ENCODE data around the gene SF3B4.
"Not testable (repeated sequence)": the region's sequence is repeated elsewhere in the genome, so short reads cannot be mapped to it uniquely, and the experiment has no call there.

Gene SF3B4

DNA sequence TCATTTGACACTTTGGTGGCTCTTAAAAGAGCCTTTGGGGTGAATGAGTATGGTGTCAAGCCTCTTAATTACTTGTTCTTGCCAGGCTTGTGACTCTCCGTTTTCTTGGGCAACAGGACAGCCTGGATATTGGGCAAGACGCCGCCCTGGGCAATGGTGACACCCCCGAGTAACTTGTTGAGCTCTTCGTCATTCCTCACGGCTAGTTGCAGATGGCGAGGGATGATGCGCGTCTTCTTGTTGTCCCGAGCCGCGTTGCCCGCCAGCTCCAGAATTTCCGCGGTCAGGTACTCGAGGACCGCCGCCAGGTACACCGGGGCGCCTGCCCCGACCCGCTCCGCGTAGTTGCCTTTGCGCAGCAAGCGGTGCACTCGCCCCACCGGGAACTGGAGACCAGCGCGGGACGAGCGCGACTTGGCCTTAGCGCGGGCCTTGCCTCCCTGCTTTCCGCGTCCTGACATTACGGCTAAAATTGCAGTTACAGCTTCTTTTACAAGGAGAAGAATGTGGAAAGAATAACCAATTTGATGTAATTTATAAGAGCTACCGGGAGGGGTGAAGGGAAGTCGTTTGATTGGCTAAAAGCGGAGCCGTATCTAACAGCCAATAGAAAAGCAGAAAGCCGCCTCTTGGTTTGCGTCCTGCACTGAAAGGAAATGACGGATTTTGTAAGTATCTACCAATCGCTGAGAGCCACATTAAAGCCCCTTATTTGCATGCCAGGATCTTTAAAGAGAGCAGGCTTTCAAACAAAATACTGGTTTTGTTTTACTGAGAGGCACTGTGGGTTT lies 40.0 kb downstream of the SF3B4 start:
- peak; percentile 99 for DNase-seq

DNA sequence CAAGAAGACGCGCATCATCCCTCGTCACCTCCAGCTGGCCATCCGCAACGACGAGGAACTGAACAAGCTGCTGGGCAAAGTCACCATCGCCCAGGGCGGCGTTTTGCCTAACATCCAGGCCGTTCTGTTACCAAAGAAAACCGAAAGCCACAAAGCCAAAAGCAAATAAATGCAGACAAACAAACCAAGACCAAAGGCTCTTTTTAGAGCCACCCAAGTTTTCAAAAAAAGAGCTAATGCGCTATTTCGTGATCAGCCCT lies 40.5 kb downstream of the SF3B4 start:
- not testable (repeated sequence) for DNase-seq

DNA sequence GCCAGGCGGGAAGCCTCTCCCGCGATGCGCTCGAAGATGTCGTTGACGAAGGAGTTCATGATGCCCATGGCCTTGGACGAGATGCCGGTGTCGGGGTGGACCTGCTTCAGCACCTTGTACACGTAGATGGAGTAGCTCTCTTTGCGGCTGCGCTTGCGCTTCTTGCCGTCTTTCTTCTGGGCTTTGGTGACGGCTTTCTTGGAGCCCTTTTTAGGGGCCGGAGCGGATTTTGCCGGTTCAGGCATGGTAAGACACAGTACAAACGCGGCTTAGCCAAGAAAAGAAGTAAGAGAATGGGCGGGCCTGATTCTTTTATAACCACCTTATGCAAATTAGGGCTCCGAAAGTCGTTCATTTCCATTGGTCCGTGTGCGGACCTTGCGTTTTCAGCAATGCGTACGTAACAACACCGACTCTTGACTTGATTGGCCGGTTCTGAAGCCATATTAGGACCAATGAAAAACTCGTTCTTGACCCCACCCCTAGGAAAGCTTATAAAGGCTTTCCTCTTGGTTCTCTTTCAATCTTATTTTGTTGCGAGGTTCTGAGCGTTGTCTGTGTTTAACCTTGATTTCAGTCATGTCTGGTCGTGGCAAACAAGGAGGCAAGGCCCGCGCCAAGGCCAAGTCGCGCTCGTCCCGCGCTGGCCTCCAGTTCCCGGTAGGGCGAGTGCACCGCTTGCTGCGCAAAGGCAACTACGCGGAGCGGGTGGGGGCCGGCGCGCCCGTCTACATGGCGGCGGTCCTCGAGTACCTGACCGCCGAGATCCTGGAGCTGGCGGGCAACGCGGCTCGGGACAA lies 41.0 kb downstream of the SF3B4 start:
- peak; percentile 99 for DNase-seq

DNA sequence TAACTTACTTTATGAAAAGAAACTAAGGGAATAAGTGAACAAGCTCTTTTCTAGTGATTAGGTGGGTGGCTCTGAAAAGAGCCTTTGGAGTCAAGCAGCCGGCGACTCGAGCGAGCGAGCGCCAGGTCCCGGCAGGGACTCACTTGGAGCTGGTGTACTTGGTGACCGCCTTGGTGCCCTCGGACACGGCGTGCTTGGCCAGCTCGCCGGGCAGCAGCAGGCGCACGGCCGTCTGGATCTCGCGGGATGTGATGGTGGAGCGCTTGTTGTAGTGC lies 41.5 kb downstream of the SF3B4 start:
- DNase-seq, result not testable (repeated sequence)

DNA sequence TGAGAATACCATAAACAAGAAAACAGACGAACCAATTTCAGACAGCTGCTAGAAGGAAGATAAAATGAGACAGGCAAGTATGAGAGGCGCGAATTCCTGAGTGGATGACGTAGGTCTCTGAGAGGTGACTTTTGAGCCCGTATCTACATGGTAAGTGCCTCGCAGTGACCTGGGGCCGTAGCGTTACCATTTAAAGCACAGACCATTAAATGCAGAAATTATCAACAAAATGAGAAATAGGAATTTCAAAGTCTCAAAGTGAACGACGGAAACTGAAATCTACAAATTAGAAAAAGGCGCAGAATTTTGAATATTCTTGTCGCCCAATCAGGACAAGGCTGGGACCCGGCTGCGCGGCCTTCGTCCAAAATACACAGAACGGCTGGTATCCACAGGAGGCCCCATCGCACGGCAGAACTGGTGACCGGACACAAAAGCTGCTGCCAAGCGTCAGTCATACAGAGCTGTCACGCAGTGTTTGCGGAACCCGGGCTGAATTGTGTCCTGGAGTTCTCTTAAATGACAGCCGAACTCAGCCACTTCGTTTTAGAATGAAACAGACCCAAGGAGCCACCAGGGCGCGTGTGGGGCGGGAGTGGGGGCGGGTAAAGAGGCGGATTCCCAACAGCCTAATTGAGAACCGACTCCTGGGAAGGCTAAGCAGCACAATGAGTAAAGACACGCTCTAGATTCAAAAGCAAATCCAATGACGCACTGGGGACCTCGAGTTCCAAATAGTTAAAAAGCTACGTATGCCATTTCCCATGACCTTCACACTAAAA lies 42.1 kb downstream of the SF3B4 start:
- peak; percentile 97 for DNase-seq

DNA sequence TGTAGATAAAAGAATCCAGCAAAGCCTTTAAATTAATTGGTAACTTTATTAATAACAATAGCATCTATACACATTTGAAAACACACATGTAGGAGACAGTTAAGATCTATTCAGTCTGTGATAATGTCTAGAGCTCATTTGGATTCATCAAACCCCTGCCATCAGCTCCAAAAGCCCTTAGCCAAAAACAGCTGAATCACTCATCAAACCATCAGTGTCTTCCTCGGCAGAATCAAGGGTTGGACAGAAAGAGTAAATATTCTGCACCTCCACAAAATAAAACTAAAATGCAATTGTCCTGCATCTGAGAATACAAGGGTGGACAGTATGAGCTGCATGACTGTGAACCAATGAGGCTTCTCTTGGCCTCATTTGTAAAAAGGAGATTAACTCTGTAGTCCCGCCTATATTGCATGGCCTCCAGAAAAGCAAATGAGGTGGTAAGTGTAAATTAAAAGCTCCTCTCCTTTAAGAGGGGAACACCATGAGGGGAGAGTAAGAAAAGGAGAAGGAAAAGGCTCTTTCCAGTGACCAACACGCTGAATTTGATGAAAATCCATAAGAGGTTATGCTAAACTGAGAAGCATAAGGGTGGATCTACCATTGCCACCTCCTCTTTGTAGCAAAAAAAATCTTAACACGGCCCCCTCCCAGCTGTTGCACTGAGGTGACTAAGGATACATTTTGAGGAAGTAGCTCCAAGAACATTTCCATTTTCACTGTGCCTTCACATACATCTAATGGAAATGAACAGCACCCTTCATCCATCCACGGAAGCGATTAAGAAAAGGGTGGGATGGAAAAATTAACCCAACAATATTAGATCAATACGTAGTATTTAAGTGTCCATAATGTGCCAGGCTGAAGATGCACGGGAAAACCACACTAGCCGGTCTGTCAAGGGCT lies 42.9 kb downstream of the SF3B4 start:
- peak; percentile 84 for DNase-seq

DNA sequence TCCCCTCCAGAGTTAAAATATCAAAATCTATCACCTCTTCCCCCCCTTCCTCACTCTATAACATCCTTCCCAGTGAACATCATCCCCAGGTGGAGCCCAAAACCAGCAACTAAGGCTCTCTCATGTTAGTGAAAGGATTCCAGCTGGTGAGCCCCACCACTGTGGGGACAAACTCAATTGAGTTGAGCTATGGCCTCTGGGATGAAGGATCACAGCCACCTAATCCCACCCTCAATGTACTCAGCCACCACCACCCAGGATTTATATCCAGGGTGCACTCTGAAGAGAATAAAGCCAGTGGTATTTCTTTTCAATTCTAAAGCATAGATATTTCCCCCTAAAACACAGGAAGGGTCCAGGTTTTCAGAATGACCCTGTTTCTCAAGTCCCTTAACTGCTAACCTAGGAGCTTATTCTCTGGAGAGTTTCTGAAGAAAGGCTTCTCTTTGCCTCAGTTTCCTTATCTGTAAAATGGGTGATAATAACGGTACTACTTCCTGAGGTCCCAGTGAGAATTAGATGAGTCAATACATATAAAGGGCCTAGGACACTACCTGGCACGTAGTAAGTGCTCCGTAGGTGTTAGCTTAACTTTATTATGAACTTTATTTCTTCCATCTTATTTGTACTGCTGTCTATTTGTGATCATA lies 43.9 kb downstream of the SF3B4 start:
- DNase-seq, result no peak

DNA sequence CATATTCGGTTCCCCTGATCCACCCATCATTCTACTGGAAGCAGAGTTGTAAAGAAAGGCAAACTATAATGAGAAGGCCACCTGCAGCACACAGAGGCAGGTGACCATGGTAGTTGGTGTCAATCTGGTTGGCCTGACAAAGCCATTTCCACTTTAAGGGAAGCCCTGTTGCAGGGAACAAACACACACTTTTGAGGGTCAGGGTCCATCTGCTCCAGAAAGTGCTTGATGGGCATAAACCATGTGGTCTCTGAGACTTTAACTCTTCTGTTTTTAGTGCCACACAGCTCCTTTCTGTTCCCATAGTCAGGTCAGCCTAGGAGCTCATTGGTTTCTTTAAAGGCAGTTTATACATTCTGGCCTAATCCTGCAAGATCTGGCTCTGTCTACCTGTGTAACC lies 45.7 kb downstream of the SF3B4 start:
- DNase-seq, result no peak

DNA sequence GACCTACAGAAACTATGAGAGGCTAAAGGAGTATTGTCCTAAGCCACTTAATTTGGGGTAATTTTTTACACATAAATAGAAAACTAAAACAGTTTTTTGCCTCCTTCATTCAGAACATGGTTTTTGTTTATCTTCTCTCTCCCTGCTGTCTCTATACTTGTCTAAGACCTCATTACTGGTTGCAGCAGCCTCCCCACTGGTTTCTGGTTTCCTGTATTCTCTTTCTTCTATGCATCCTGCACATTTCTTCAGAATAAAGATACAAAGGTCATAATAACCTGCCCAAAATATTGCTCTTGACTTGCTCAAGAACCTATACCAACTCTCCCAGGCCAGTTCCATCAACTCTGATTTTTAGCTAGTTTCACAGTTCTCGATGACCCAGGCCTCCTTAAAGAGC lies 48.0 kb downstream of the SF3B4 start:
- DNase-seq, result no peak

DNA sequence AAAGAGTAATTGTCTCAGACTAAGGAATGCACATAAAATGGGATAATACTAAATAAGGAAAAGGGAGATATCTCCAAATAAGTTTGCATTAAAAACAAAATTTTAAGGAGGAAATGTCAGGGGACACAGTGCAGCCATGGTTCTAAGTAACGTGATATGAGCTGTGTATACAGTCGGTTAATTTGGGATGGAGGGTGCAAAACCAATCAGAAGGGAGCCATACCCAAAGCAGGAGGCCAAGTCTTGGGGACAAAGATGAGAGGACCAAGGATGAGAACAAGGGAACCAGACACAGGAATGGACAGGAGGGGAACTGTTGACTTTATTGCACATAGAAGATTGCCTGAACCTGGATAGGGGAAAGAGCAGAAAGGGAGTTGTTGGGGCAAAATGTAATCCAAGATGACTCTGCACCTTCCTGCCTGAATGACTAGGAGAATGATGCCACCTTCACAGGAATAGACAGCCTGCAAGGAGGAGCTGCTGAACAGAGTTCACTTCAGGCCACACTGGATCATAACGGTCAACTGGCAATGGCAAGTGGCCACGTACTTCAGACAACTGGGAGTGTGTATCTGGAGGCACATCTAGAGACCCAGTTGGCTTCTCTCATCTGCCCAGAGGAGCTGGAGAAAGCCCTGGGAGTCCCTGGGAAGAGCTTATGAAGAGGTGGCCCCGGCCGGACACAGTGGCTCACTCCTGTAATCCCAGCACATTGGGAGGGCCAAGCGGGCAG lies 50.2 kb downstream of the SF3B4 start:
- DNase-seq, result no peak

All from DMS53 (cell line).